NCI-H2171 treated with DMSO at 0.1 percent for 48 hours (cell line): ENCODE data around the gene UPF3B.
"Not testable (repeated sequence)": the region's sequence is repeated elsewhere in the genome, so short reads cannot be mapped to it uniquely, and the experiment has no call there.

Experiments used
- DNase-seq: peaks from one replicate; lab custom pipeline; 2025; lab: John Stamatoyannopoulos, UW

Gene UPF3B

DNA sequence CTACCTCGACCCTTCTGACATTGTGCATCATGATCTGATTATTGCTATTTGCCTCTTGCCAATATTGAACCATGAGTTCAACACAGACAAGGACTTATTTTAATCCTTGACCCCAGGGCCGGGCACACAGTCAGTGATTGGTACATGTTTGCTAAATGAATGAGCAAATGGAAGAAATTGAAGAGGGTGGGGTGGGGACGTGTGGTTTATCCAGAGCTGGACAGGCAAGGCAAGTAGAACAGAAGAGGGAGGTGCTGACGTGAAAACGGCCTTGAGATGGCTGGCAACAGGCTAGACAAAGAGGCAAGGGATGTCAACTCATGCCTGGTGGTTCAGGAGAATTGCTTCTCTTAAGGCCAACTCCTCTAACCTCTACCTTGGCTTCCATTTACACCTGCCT is 28.5 kb downstream of the UPF3B start:
- DNase-seq, result not testable (repeated sequence)

DNA sequence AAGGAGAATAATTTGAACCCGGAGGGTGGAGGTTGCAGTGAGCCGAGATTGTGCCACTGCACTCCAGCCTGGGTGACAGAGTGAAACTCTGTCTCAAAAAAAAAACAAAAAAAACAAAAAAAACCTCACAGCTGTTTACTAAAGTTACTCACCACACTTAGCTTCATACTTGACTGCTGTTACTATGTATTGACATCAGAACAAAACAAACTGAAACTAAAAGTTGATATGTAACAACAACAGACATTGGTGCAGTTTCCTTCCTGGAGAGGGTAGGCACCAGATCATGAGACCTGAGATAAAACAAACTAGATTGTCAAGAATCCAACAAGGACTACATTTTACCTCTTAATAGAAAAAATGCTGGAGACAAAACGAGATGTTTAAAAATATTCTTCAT is 31.1 kb downstream of the UPF3B start:
- DNase-seq, result not testable (repeated sequence)

DNA sequence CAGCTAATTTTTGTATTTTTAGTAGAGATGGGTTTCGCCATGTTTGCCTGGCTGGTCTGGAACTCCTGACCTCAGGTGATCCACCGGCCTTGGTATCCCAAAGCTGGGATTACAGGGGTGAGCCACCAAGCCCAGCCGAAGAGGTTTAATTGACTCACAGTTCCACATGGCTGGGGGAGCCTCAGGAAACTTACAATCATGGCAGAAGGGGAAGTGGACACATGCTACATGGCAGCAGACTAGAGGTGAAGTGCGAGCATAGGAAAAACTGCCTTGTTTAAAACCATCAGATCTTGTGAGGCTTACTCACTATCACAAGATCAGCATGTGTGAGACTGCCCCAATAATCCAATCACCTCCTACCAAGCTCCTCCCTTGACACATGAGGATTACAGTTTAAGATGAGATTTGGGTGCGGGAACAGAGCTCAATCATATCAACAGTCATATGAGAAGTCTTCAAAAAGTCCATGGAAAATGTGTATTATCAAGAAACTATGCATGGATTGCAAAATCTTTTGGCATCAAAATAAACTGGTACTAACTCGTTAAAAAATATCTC is 35.6 kb downstream of the UPF3B start:
- DNase-seq, result no peak

DNA sequence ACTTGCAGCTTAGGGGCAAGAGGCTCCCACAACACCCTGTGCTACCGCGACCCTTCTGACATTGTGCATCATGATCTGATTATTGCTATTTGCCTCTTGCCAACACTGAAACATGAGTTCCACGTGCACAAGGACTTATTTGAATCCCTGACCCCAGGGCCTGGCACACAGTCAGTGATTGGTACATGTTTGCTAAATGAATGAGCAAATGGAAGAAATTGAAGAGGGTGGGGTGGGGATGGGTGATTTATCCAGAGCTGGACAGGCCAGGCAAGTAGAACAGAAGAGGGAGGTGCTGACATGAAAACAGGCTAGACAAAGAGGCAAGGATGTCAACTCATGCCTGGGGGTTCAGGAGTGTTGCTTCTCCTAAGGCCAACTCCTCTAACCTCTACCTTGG is 36.5 kb downstream of the UPF3B start:
- no peak for DNase-seq

DNA sequence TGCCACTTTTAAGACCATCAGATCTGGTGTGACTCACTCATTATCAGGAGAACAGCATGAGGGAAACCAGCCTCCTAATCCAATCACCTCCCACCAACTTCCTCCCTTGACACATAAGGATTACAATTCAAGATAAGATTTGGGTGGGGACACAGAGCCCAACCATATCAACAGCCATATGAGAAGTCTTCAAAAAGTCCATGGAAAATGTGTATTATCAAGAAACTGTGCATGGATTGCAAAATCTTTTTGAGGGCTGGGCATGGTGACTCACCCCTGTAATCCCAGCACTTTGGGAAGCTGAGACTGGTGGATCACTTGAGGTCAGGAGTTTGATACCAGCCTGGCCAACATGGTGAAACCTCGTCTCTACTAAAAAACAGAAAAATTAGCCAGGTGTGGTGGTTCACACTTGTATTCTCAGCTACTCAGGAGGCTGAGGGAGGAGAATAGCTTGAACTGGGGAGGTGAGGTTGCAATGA is 43.5 kb downstream of the UPF3B start:
- no peak for DNase-seq

DNA sequence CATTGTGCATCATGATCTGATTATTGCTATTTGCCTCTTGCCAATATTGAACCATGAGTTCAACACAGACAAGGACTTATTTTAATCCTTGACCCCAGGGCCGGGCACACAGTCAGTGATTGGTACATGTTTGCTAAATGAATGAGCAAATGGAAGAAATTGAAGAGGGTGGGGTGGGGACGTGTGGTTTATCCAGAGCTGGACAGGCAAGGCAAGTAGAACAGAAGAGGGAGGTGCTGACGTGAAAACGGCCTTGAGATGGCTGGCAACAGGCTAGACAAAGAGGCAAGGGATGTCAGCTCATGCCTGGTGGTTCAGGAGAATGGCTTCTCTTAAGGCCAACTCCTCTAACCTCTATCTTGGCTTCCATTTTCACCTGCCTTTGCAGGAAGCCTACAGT is 44.3 kb downstream of the UPF3B start:
- DNase-seq, result not testable (repeated sequence)

DNA sequence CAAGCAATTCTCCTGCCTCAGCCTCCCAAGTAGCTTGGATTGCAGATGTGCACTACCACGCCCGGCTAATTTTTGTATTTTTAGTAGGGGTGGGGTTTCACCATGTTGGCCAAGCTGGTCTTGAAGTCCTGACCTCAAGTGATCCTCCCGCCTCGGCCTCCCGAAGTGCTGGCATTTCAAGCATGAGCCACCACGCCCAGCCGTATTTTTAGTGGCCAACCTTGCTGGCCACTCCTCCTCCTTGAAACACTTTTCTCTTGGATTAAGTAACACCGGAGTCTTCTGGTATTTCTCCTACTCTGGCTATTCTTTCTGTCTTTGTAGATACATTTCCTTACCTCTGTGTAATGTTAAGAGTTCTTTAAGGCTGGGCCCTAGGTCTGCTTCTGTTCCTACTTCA is 50.2 kb downstream of the UPF3B start:
- no peak for DNase-seq

DNA sequence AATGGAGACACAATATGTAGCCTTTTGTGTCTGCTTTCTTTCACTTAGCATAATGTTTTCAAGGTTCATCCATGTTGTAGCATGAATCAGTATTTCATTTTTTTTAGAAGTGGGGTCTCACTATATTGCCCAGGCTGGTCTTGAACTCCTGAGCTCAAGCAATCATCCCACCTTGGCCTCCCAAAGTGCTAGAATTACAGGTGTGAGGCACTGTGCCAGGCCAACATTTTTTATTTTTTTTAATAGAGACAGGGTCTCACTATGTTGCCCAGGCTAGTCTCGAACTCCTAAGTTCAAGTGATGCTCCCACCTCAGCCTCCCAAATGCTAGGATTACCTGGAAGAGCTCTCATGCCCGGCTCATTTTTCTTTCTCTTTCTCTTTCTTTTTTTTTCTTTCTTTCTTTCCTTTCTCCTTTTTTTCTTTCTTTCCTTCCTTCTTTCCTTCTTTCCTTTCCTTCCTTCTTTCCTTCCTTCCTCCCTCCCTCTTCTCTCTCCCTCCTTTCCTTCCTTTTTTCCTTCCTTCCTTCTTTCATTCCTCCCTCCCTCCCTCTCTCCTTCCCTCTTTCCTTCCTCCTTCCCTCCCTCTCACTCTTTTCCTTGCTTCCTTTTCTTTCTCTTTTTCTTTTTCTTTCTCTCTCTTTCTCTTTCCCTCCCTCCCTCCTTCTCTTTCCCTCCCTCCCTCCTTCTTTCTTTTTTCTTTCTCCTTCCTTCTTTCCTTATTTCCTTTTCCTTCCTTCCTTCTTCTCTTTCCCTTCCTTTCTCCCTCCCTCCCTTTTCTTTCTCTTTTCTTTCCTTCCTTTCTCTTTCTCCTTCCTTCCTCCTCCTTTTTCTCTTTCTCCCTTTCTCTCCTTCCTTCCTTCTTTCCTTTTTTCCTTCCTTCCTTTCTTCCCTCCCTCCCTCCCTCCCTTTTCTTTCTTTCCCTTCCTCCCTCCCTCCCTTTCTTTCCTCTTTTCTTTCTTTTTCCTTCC is 51.2 kb downstream of the UPF3B start:
- DNase-seq, result no peak

DNA sequence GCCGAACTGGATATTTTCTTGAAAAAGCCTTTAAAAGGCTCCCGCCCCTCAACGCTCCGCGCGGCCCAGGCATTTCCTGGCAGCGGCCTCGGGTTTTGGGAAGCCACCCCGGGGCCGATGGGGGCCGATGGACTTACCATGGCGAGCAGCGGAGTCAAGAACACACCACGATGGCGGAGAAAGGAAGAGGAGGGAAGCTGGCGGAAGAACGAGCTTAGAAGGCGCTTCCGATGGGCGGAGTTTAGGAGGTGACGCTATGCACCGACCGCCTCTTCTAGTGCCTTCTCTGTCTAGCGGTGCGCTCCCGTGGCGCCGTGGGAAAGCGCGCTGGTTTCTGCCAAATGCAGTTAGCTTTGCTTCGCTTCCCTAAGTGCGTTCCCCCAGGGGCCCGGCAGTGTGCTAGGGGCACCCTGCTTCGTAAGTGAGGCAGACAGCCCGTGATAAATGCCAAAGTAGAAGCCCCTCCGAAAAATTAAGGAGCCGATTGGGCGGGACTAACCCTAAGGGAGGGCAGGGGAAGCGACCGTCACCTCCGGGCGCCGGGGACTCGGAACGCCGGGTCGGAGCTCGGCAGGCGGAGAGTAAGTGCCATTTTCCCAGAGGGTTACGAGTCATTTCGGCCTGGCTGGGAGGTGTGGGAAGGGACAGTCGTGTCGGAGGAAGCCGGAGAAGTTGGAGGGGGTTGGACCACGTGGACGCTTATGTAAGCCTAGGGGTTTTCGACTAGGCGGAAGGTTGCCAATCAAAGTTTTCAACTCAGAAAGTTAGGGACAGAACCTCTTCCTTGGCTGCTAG is 61.1 kb downstream of the UPF3B start, which contains the start of gene RPL39:
Gene RPL39, minus strand, starts transcription at position 194 of the 795 bp plus-strand sequence. Its CDS starts 54 bp downstream, at position 140.
- DNase-seq, result peak; percentile 91

DNA sequence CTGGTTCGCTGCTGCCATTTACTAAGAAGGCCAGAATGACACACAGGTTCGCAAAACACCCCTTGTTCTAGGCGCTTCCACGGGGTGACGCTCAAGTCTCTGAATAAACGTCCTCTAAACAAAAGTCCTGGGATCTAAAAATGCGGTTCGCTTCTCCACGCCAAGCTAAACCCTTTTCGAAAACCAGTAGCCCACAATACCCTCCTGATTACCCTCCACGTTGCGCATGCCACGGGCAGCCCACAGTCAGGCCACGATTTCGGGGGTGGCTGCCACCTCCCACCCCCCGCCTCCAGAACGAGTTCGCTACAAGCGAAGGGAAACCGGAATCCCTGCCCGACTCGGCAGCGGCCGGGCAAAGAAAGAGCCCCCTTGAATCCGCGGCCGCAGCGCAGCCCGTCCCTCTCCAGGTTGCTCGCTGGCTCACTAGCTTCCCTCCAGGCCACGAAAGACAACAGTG is 61.8 kb downstream of the UPF3B start:
- peak; percentile 21 for DNase-seq

DNA sequence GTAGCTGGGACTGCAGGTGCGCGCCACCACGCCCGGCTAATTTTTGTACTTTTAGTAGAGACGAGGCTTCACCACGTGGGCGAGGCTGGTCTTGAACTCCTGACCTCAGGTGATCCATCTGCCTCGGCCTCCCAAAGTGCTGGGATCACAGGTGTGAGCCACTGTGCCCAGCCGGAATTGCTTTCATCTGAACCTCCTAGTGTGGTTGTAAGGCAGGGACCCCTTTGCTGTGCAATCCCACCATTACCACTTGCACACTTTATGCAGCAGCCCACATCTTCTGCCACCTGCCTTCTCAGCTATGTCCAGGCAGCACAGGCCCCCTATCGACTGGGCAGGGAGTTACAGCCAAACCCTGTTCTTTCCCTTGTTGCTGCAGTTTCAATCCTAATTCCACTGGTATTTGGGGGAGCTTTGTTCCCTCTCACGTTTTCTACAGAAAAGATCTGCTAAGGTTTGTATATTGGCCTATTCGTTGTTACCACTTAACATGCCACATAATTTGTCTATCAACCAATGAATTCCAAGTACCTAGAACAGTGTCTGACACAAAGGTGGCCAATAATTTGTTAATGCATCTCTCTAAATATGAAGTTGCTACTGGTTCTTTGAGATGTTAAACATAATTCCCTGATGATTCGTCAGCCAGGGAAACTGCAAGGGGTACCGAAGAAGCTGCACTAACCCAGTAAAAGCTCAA is 67.9 kb downstream of the UPF3B start:
- peak; percentile 4 for DNase-seq
